GM19372 (cell line): ENCODE data around the gene APOBEC3B.
A peak's percentile ranks its signal among the peaks of the same experiment; 100 is the strongest.
"Not testable (repeated sequence)": the region's sequence is repeated elsewhere in the genome, so short reads cannot be mapped to it uniquely, and the experiment has no call there.

ENCODE experiments used
- ATAC-seq: cut with Tn5 transposase; IDR thresholded peaks from one replicate; pipeline ENCODE4 v1.9.1; 2021; ENCODE audit warnings: mild to moderate bottlenecking, low read depth, moderate library complexity; ENCODE audit not compliant: unreplicated experiment

APOBEC3B gene

GRCh38 chr22:39024519-39025308, 42.6 kb downstream of the APOBEC3B start:
- no peak for ATAC-seq

DNA sequence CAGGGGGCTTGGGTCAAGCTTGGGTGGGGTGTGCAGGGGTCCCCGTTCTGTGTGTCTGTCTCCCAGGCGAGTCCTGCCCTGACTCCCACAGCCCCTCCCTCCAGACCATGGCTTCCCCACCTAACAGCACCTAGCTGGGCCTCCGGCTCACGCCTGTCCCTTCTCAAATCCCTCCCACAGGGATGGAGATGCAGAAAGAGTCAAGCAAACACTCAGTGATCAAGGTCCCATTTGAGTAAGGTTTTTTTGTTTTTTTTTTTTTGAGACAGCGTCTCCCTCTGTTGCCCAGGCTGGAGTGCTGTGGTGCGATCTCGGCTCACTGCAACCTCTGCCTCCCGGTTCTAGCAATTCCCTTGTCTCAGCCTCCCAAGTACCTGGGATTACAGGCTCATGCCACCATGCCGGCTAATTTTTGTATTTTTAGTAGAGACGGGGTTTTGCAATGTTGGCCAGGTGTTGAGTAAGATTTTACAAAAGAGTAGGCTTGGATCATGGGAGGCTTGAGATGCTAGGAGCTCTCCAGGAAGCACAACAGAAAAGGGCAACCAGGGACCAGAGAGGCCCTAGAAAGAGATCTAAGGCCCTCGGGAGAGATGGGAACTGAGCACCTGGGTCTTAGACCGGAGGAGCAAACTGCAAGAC, 44.5 kb downstream of the APOBEC3B start:
- ATAC-seq = no peak

GRCh38 chr22:39027717-39028116, 45.6 kb downstream of the APOBEC3B start:
- no peak for ATAC-seq

DNA sequence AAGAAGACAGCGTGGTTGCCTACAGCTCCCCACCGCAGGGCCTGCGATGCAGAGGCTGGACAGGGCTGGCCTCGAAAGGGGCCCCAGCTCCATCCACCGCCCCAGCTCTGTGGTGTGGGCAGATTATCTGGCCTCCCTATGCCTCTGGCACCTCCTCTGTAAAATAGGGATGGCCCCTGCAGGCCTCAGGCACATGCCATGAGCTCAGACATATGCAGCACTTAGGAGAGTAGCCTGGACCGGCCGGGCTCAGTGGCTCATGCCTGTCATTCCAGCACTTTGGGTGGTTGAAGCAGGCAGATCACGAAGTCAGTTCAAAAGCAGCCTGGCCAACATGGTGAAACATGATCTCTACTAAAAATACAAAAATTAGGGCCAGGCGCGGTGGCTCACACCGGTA, 46.1 kb downstream of the APOBEC3B start:
- no peak for ATAC-seq

DNA sequence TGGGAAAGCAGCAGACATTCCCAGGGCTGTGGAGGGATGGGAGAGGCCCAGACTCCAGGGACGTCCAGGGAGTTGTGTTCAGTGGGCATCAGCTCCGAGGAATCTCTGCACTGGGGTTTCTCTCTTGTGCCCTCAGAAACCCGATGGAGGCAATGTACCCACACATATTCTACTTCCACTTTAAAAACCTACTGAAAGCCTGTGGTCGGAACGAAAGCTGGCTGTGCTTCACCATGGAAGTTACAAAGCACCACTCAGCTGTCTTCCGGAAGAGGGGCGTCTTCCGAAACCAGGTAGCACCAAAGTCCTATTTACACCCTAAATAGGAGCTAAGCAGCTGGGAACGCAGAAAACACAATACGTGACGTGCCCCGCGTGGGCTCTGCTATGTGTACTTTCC, 47.1 kb downstream of the APOBEC3B start:
- no peak for ATAC-seq

DNA sequence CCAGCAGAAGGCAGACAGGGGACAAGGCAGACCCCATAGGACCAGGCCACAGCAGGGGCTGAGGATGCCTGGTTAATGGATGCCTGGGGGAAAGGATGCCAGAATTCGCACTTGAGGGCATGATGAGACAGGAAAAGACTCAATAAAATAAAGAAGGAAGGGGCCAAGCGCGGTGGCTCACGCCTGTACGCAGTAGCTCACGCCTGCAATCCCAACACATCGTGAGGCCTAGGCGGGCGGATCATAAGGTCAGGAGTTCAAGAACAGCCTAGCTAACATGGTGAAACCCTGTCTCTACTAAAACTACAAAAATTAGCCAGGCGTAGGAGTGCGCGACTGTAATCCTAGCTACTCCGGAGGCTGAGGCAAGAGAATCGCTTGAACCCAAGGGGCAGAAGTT, 48.6 kb downstream of the APOBEC3B start:
- no peak for ATAC-seq

DNA sequence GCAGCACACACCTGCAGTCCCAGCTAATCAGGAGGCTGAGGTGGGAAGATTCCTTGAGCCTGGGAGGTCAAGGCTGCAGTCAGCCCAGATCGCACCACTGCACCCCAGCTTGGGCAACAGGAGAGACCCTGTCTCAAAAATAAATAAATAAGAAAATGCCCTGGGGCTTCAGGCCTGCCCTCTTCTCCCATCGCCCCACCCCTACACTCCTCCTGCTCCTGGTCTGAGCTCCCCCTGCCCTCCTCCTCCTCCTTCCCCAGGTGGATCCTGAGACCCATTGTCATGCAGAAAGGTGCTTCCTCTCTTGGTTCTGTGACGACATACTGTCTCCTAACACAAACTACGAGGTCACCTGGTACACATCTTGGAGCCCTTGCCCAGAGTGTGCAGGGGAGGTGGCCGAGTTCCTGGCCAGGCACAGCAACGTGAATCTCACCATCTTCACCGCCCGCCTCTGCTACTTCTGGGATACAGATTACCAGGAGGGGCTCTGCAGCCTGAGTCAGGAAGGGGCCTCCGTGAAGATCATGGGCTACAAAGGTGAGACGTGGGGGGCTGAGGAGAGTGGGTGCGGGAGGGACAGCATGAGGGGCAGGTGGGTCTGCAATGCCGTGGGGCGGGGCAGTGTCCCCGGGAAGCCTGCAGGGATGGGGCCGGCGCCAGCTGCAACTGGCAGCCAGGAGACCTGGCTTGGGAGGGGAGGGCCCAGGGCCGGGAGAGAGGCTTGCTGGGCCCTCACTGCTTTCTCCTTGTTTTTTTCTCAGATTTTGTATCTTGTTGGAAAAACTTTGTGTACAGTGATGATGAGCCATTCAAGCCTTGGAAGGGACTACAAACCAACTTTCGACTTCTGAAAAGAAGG, 49.5 kb downstream of the APOBEC3B start:
- ATAC-seq = not testable (repeated sequence)

- ATAC-seq = not testable (repeated sequence)
These were observed 54.9 kb downstream of the APOBEC3B start for GRCh38 chr22:39037071-39037470.

DNA sequence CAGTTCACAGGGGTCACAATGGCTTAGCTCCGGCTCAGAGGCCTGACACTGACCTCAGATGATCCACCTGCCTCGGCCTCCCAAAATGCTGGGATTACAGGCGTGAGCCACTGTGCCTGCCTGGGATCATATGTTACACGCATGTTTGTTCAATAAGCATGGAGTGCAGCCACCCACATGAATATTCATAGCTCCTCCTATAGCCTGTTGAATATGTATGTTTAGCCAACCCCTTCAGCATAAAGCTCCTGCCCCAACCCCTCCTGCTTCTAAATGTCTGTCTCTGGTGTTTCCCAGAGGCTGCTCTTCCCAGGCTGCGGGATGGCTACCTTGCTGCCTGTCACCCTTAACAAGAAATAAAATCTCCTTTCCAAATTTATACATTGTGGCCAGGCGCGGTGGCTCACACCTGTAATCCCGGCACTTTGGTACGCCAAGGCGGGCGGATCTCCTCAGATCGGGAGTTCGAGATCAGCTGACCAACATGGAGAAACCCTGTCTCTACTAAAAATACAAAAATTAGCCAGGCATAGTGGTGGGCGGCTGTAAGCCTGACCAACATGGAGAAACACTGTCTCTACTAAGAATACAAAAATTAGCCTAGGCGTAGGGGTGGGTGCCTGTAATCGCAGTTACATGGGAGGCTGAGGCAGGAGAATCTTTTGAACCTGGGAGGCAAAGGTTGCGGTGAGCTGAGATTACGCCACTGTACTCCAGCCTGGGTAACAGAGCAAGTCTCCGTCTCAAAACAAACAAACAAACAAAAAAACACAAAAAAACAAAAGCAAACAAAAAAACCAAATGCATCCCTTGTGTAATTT, 57.4 kb downstream of the APOBEC3B start:
- no peak for ATAC-seq

DNA sequence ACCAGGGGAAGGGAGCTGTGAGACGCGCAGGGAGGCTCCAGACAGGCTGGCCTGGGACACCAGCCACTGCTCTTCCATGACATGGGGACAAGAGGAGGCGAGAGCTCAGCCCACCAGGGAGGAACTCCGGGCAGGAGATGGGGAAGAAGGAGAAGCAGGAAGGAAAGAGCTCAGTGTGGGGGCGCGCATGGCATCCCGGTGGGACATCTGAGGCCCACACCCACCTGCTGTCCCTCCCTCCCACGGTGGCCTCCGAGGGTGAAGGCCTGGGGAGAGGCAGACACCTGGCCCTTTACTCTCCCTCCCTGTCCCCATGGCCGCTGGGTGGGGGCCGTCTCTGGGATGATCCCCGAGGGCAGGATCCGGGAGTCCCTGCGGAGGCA, 58.0 kb downstream of the APOBEC3B start:
- not testable (repeated sequence) for ATAC-seq

- ATAC-seq = peak; percentile 95
These were observed 58.6 kb downstream of the APOBEC3B start, which contains the start of gene APOBEC3F for GRCh38 chr22:39040538-39041296. TSS of gene APOBEC3F (plus strand) at chr22:39040864. CDS start at chr22:39040961, 97 bp downstream.

GRCh38 chr22:39041908-39042307, 59.8 kb downstream of the APOBEC3B start:
- ATAC-seq = no peak
